ENCODE data around the gene NTM.

DNA sequence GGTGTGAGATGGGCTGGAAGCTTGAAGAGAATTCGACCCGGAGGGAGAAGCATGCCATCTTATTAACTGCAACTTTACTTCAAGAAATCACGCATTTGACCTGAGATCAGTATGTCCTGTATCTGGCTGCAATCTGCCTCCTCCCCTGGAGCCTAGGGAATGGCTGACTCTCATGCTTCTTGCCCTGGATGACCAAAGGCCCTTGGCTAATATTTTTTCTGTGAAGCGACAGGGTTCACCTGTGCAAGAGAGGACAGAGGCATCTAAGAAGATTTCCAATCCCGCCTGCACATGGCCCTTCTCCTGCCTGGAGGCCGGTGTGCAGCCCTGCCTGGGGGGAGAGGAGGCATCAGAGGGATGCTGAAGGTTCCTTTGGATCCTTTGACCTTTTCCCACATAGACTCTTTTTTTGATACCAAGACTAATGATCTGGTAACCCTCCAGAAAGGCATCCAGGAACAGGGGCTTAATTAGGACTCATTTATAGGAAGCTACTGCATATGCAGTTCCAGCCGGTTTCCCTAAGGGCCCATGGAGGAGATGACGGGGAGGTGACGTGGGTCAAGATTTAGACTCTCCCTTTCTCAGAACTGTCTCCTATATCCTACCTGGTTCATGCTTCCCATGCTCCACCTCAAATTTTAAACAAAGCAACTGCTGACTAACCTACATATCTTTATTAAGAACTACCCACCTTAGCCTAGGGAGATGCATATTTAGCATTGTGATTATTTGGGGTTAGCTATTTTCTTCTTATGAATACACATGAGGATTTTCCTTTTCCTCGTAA is 50.8 kb downstream of the NTM start:
- TF ChIP-seq CTCF (IDR thresholded peaks at IDR 0.05) (no peak), POLR2A (IDR thresholded peaks at IDR 0.05) (no peak)
